Transverse colon (tissue), 4 donors: ENCODE data around the gene CACNA2D1. TPM values are rescaled to one million over a fixed set of nuclear protein-coding genes. Genes with fewer than 3 reads are reported as not detected.

Experiments
- DNase-seq: peaks from one replicate; pipeline ENCODE4 v3.0.0-alpha.2; 2019
- H3K27ac ChIP-seq, 4 donors: fragments of 200-600 bp; sonication (generic); 2 replicates each; pipeline ENCODE4 v1.5.1; 2016 to 2018; ENCODE audit warnings: inconsistent platforms in 4 of 4
- H3K27me3 ChIP-seq: fragments of 200-600 bp; sonication (generic); 2 replicates; pipeline ENCODE4 v1.5.1; 2017; ENCODE audit warnings: inconsistent platforms
- H3K36me3 ChIP-seq, 4 donors: fragments of 200-600 bp; sonication (generic); 2 replicates each; pipeline ENCODE4 v1.5.1; 2017 to 2019; ENCODE audit warnings: inconsistent platforms in 4 of 4
- H3K4me1 ChIP-seq, 4 donors: fragments of 200-600 bp; sonication (generic); 2 replicates each; pipeline ENCODE4 v1.5.1; 2017 to 2020; ENCODE audit warnings: inconsistent platforms in 4 of 4
- H3K4me3 ChIP-seq, 4 donors: fragments of 200-600 bp; sonication (generic); 1 replicate in 1 of 4; 2 replicates in 3 of 4; pipeline versions ENCODE4 v1.5.1 to v1.6.1; 2017 to 2019; ENCODE audit warnings: inconsistent platforms in 4 of 4
- H3K9me3 ChIP-seq, 2 donors: fragments of 200-600 bp; sonication (generic); 2 replicates each; pipeline ENCODE4 v1.5.1; 2017 to 2019; ENCODE audit warnings: inconsistent platforms in 2 of 2
- EP300 ChIP-seq: sonication (generic); formaldehyde crosslinking; IDR thresholded peaks from one replicate; pipeline ENCODE4 v1.6.1; 2017; ENCODE audit warnings: antibody characterized with exemption, low read depth
- POLR2A ChIP-seq: fragments of 450-650 bp; IDR thresholded peaks from one replicate; pipeline ENCODE4 v1.6.1; 2016; ENCODE audit warnings: antibody characterized with exemption, mild to moderate bottlenecking, moderate library complexity
- POLR2AphosphoS5 ChIP-seq, 3 donors: sonication (generic); formaldehyde crosslinking; IDR thresholded peaks; one replicate each; pipeline ENCODE4 v1.6.1; 2016; ENCODE audit warnings: antibody characterized with exemption in 3 of 3
- WGBS, 2 donors: methylation state at CpG; one replicate each; pipeline ENCODE4 v1.1.5; 2018; ENCODE audit warnings: low coverage in 1 of 2; 5-methylcytosine and 5-hydroxymethylcytosine counted together
- in situ Hi-C, 4 donors: fragments of 200-750 bp; cut with MboI; loops; one replicate each; pipeline versions ENCODE4 v1.15.0 to v1.15.1; 2017; ENCODE audit warnings: low sequenced_read_pairs in 3 of 4, low pct_ligation_motif_present in 1 of 4, low pct_unique_long_range_greater_than_20kb in 1 of 4
- intact Hi-C: fragments of 100-400 bp; cut with DNase I; formaldehyde crosslinking; loops from one replicate; pipeline ENCODE4 v1.15.1; 2023; ENCODE audit warnings: low total_unique reads
- total RNA-seq, 4 donors: library from RNA; depleted of rRNA; stranded (reverse); fragments of >200 nt; gene quantifications; one replicate each; pipeline ENCODE4 v1.1.0, GENCODE V29; 2016
- TF ChIP-seq, protein P1 (sequence below), 5 experiments: fragments of 200-600 bp in 3 of 5; fragments of 450-650 bp in 2 of 5; sonication (generic) in 3 of 5; IDR thresholded peaks; 1 replicate in 2 of 5; 2 replicates in 3 of 5; pipeline ENCODE4 v1.5.1; 2016 to 2017; ENCODE audit warnings: antibody characterized with exemption in 5 of 5, inconsistent platforms in 3 of 5, mild to moderate bottlenecking in 2 of 5, moderate library complexity in 1 of 5

The CACNA2D1 gene
- total RNA-seq, 4 donors from 2014 or later: 11.0 to 126 (median 22.9) TPM

DNA sequence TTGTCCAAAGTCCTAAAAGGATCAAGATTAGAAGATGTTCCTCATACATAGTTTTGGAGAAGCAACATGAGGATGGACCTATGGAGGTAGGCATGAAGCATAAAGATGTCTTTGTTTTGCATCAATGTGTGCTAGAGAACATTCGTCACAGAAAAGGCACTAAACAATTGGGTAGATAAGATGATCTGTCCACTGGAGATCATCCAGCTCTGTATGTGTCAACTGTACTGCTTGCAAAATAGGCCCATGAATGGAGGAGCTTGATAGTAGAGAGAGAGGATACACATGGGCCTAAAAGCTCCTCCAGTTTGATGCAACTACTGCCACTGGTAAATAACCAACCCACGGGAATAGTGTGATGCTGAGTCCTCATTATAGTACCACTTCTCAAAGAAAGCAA, 387.3 kb downstream of the CACNA2D1 start:
- intact Hi-C loops: no loop called here
- Histone ChIP-seq H3K9me3 (no peaks in the 10 kb centered on the region), H3K27me3 (no peaks in the 10 kb centered on the region), H3K4me1 (peaks cover 0 to 7% (median 3%) of the 10 kb centered on the region in 4 donors), H3K4me3 (no peak overlapping the region), H3K27ac (no peak overlapping the region), H3K36me3 (no peaks in the 10 kb centered on the region)
- in situ Hi-C loops: no loop called here
- TF ChIP-seq, protein P1, sequence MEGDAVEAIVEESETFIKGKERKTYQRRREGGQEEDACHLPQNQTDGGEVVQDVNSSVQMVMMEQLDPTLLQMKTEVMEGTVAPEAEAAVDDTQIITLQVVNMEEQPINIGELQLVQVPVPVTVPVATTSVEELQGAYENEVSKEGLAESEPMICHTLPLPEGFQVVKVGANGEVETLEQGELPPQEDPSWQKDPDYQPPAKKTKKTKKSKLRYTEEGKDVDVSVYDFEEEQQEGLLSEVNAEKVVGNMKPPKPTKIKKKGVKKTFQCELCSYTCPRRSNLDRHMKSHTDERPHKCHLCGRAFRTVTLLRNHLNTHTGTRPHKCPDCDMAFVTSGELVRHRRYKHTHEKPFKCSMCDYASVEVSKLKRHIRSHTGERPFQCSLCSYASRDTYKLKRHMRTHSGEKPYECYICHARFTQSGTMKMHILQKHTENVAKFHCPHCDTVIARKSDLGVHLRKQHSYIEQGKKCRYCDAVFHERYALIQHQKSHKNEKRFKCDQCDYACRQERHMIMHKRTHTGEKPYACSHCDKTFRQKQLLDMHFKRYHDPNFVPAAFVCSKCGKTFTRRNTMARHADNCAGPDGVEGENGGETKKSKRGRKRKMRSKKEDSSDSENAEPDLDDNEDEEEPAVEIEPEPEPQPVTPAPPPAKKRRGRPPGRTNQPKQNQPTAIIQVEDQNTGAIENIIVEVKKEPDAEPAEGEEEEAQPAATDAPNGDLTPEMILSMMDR (IDR thresholded peaks at IDR 0.05): no peak
- no peak for TF ChIP-seq POLR2AphosphoS5 (IDR thresholded peaks at IDR 0.05)
- no peak for TF ChIP-seq POLR2A
- no peak for TF ChIP-seq EP300
- no peak for DNase-seq
- 90 to 95% methylated on average over 2 of the region's 2 CpGs for WGBS, 2 donors

- WGBS, 2 donors: 55 to 83% methylated on average over 1 of the region's 1 CpG
- H3K4me3 ChIP-seq: no peak overlapping the region
- H3K27ac ChIP-seq: no peak overlapping the region
- H3K36me3 ChIP-seq: no peaks in the 10 kb centered on the region
- H3K4me1 ChIP-seq: peaks cover 0 to 17% (median 4%) of the 10 kb centered on the region in 4 donors
- intact Hi-C loops (no loop called here), in situ Hi-C loops (no loop called here)
- DNase-seq: no peak
- no peaks in the 10 kb centered on the region for H3K27me3 ChIP-seq
- no peaks in the 10 kb centered on the region for H3K9me3 ChIP-seq
- no peak for TF ChIP-seq POLR2A
- no peak for TF ChIP-seq EP300
- TF ChIP-seq POLR2AphosphoS5 (IDR thresholded peaks at IDR 0.05): no peak
- TF ChIP-seq, protein P1 (IDR thresholded peaks at IDR 0.05): no peak
These were observed 389.0 kb downstream of the CACNA2D1 start for GRCh38 chr7:82054544-82054943.

DNA sequence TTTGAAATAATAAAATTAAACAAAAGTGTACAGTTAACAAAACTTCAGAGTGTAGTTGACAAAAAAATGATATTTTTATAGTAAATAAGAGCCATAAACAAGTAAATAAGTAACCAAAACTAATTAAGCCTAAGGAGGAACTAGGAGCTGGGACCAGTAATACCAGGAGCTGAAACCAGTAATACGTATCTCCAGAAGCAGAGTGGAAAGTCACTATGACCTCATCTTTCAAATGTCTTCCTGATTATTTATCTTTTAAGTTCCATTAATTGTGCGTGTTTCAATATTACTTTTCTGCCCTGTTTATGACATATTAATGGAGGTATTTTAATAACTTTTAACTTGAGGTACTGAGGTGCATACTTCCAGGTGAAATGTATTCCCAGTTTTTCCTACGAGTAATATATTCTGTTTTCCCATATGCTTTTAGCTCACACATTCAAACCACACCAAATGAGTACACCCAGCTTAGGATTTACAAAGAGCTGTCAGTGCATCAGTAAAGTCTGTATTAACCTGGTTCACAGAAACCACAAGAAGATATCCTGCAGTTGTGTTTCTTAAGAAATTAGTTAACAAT, 390.0 kb downstream of the CACNA2D1 start:
- H3K9me3 ChIP-seq: no peaks in the 10 kb centered on the region
- no peak for DNase-seq
- H3K27me3 ChIP-seq: no peaks in the 10 kb centered on the region
- TF ChIP-seq POLR2AphosphoS5 (IDR thresholded peaks at IDR 0.05) (no peak), POLR2A (no peak), EP300 (no peak)
- in situ Hi-C loops (no loop called here), intact Hi-C loops (no loop called here)
- no peak overlapping the region for H3K4me3 ChIP-seq
- H3K27ac ChIP-seq: no peak overlapping the region
- H3K4me1 ChIP-seq: peaks cover 0 to 22% (median 4%) of the 10 kb centered on the region in 4 donors
- no peaks in the 10 kb centered on the region for H3K36me3 ChIP-seq
- WGBS, 2 donors: 77 to 80% methylated on average over 3 of the region's 3 CpGs

- Histone ChIP-seq H3K4me3 (no peak overlapping the region), H3K9me3 (no peaks in the 10 kb centered on the region), H3K27ac (peak overlapping the region in 1 of 4 donors; percentile 59), H3K4me1 (peaks cover 0 to 22% (median 4%) of the 10 kb centered on the region in 4 donors), H3K36me3 (no peaks in the 10 kb centered on the region), H3K27me3 (no peaks in the 10 kb centered on the region)
- no peak for DNase-seq
- in situ Hi-C loops (no loop called here), intact Hi-C loops (no loop called here)
- TF ChIP-seq, protein P1 (IDR thresholded peaks at IDR 0.05): no peak
- TF ChIP-seq POLR2A: no peak
- TF ChIP-seq POLR2AphosphoS5 (IDR thresholded peaks at IDR 0.05): no peak
- TF ChIP-seq EP300: no peak
- 47 to 51% methylated on average over 2 of the region's 2 CpGs for WGBS, 2 donors
These were observed 392.0 kb downstream of the CACNA2D1 start for GRCh38 chr7:82051601-82052000.
